Measurements from ENCODE around the gene VPS37B. TPM values are rescaled to one million over a fixed set of nuclear protein-coding genes. Genes with fewer than 3 reads are reported as not detected.
A peak's percentile ranks its signal among the peaks of the same experiment; 100 is the strongest.
"Not testable (repeated sequence)": the region's sequence is repeated elsewhere in the genome, so short reads cannot be mapped to it uniquely, and the experiment has no call there.

VPS37B gene
- total and polyA plus RNA-seq, 2 experiments from 2014 or later = 31.7 to 47.3 TPM

GRCh38 chr12:122918827-122919226 is 22.9 kb upstream of the VPS37B start:
- DNase-seq (ENCODE audit: low read depth in 1 of 2, low spot score in 1 of 2) = no peak
- H3K36me3 ChIP-seq = no peaks in the 10 kb centered on the region
- TF ChIP-seq CTCF (IDR thresholded peaks at IDR 0.05; ENCODE audit: low read depth, low read length) = no peak

GRCh38 chr12:122917507-122918121 is 21.7 kb upstream of the VPS37B start:
- H3K4me1 ChIP-seq (ENCODE audit: low read depth) = peaks cover 10% of the 10 kb centered on the region
- no peaks in the 10 kb centered on the region for H3K27me3 ChIP-seq
- H3K36me3 ChIP-seq = no peaks in the 10 kb centered on the region
- H3K4me3 ChIP-seq = no peak overlapping the region
- no peaks in the 10 kb centered on the region for H3K9me3 ChIP-seq (ENCODE audit: low read depth)
- no peak for TF ChIP-seq CTCF (IDR thresholded peaks at IDR 0.05; ENCODE audit: low read depth, low read length)
- H3K27ac ChIP-seq = peak overlapping the region; percentile 77
- peak; percentile 58 to 86 for DNase-seq (ENCODE audit: low read depth in 1 of 2, low spot score in 1 of 2)

More at GRCh38 chr12:122918827-122919226, 22.9 kb upstream of the VPS37B start:
- Histone ChIP-seq H3K27me3 (no peaks in the 10 kb centered on the region), H3K4me3 (no peak overlapping the region), H3K27ac (no peak overlapping the region), H3K4me1 (ENCODE audit: low read depth) (peaks cover 9% of the 10 kb centered on the region), H3K9me3 (ENCODE audit: low read depth) (no peaks in the 10 kb centered on the region)

- peak in 1 of 2 donors; percentile 77 for DNase-seq (ENCODE audit: low read depth in 1 of 2, low spot score in 1 of 2)
- Histone ChIP-seq H3K27ac (peak overlapping the region; percentile 93), H3K27me3 (no peaks in the 10 kb centered on the region), H3K36me3 (no peaks in the 10 kb centered on the region), H3K9me3 (ENCODE audit: low read depth) (no peaks in the 10 kb centered on the region), H3K4me3 (no peak overlapping the region), H3K4me1 (ENCODE audit: low read depth) (peaks cover 16% of the 10 kb centered on the region)
- no peak for TF ChIP-seq CTCF (IDR thresholded peaks at IDR 0.05; ENCODE audit: low read depth, low read length)
Measured at GRCh38 chr12:122909442-122910288, 13.7 kb upstream of the VPS37B start.

GRCh38 chr12:122908915-122909314 is 13.0 kb upstream of the VPS37B start:
- no peaks in the 10 kb centered on the region for H3K36me3 ChIP-seq

GRCh38 chr12:122905258-122905657 is 9.3 kb upstream of the VPS37B start:
- not testable (repeated sequence) for H3K9me3 ChIP-seq (ENCODE audit: low read depth); H3K27ac ChIP-seq; DNase-seq (ENCODE audit: low read depth in 1 of 2, low spot score in 1 of 2); H3K4me3 ChIP-seq; H3K36me3 ChIP-seq; H3K27me3 ChIP-seq
- peaks cover 19% of the 10 kb centered on the region for H3K4me1 ChIP-seq (ENCODE audit: low read depth)

More at GRCh38 chr12:122908915-122909314, 13.0 kb upstream of the VPS37B start:
- TF ChIP-seq CTCF (IDR thresholded peaks at IDR 0.05; ENCODE audit: low read depth, low read length) = no peak
- Histone ChIP-seq H3K27me3 (no peaks in the 10 kb centered on the region), H3K27ac (peak overlapping the region; percentile 93), H3K4me3 (no peak overlapping the region), H3K9me3 (ENCODE audit: low read depth) (no peaks in the 10 kb centered on the region), H3K4me1 (ENCODE audit: low read depth) (peaks cover 16% of the 10 kb centered on the region)
- no peak for DNase-seq (ENCODE audit: low read depth in 1 of 2, low spot score in 1 of 2)

GRCh38 chr12:122903693-122904034 is 7.7 kb upstream of the VPS37B start:
- DNase-seq (ENCODE audit: low read depth in 1 of 2, low spot score in 1 of 2) = no peak
- Histone ChIP-seq H3K4me3 (no peak overlapping the region), H3K27me3 (no peaks in the 10 kb centered on the region), H3K4me1 (ENCODE audit: low read depth) (peaks cover 12% of the 10 kb centered on the region), H3K27ac (peak overlapping the region; percentile 84), H3K36me3 (no peaks in the 10 kb centered on the region), H3K9me3 (ENCODE audit: low read depth) (no peaks in the 10 kb centered on the region)
- TF ChIP-seq CTCF (IDR thresholded peaks at IDR 0.05; ENCODE audit: low read depth, low read length) = no peak
